ENCODE measurements around the gene ATG4D.

The ATG4D gene

DNA sequence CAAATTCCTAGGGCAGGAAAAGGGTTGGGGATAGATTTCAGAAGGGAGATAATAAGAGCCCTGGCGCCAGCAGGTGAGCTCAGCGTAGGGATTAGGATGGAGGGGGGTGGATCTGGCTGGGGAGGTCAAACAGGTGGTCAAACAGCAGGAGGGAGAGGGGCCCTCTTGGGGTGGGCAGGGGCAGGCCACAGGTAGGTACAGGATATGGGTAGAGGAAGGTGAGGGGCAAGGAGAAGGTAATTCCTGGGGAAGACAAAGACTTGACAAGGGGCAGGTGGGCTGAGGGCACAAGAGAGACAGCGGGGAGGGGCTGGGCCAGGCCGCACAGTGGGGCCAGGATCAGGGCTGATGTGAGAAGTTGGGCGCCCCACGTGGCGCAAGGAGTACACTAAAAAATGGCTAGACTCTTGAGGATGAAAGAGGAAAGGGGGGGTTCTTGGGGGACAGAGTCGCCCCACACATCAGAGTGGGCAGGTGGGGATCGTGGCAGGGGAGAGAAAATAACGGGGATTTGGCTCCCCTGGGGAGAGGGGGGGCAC, 21.4 kb downstream of the ATG4D start (continued):
- TF ChIP-seq, protein P1, sequence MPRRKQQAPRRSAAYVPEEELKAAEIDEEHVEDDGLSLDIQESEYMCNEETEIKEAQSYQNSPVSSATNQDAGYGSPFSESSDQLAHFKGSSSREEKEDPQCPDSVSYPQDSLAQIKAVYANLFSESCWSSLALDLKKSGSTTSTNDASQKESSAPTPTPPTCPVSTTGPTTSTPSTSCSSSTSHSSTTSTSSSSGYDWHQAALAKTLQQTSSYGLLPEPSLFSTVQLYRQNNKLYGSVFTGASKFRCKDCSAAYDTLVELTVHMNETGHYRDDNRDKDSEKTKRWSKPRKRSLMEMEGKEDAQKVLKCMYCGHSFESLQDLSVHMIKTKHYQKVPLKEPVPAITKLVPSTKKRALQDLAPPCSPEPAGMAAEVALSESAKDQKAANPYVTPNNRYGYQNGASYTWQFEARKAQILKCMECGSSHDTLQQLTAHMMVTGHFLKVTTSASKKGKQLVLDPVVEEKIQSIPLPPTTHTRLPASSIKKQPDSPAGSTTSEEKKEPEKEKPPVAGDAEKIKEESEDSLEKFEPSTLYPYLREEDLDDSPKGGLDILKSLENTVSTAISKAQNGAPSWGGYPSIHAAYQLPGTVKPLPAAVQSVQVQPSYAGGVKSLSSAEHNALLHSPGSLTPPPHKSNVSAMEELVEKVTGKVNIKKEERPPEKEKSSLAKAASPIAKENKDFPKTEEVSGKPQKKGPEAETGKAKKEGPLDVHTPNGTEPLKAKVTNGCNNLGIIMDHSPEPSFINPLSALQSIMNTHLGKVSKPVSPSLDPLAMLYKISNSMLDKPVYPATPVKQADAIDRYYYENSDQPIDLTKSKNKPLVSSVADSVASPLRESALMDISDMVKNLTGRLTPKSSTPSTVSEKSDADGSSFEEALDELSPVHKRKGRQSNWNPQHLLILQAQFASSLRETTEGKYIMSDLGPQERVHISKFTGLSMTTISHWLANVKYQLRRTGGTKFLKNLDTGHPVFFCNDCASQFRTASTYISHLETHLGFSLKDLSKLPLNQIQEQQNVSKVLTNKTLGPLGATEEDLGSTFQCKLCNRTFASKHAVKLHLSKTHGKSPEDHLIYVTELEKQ (tag by site-specific recombination; IDR thresholded peaks at IDR 0.05; ENCODE audit: borderline replicate concordance) = no peak
- TF ChIP-seq SCRT1 (tag by site-specific recombination; IDR thresholded peaks at IDR 0.05; ENCODE audit: borderline replicate concordance) (peak; percentile 99), MZF1 (tag by site-specific recombination; IDR thresholded peaks at IDR 0.05; ENCODE audit: borderline replicate concordance) (peak; percentile 58; the same call in 1 of the 2 replicates), SCRT2 (tag by site-specific recombination; IDR thresholded peaks at IDR 0.05) (peak; percentile 100), ZNF341 (tag by site-specific recombination; IDR thresholded peaks at IDR 0.05; ENCODE audit: low read depth) (peak; percentile 32), ZNF404 (tag by site-specific recombination; IDR thresholded peaks at IDR 0.05) (no peak), ZNF560 (tag by site-specific recombination; IDR thresholded peaks at IDR 0.05; ENCODE audit: borderline replicate concordance) (no peak), ZNF426 (tag by site-specific recombination; IDR thresholded peaks at IDR 0.05) (no peak), ZNF335 (tag by site-specific recombination; conservative IDR thresholded peaks at IDR 0.05) (peak; percentile 69), GLIS1 (tag by site-specific recombination; IDR thresholded peaks at IDR 0.05) (peak; percentile 72), ZBTB20 (tag by site-specific recombination; IDR thresholded peaks at IDR 0.05) (peak; percentile 24; the same call in 1 of the 2 replicates), ZNF223 (tag by site-specific recombination; IDR thresholded peaks at IDR 0.05) (no peak; the same call in 1 of the 2 replicates), ZNF843 (tag by site-specific recombination; IDR thresholded peaks at IDR 0.05) (no peak), ZNF701 (tag by site-specific recombination; IDR thresholded peaks at IDR 0.05) (no peak), ZBTB48 (tag by site-specific recombination; IDR thresholded peaks at IDR 0.05) (peak; percentile 25; the same call in 1 of the 2 replicates), ZBTB21 (tag by site-specific recombination; IDR thresholded peaks at IDR 0.05) (0 out of 2 replicates have a peak, but pooled peaks have one; percentile 37), ZNF391 (tag by site-specific recombination; IDR thresholded peaks at IDR 0.05; ENCODE audit: borderline replicate concordance, low read depth) (no peak), GLI2 (tag by site-specific recombination; IDR thresholded peaks at IDR 0.05; ENCODE audit: borderline replicate concordance, low read depth) (no peak), ZEB2 (tag by site-specific recombination; IDR thresholded peaks at IDR 0.05) (peak; percentile 13; the same call in 1 of the 2 replicates), KLF16 (tag by site-specific recombination; IDR thresholded peaks at IDR 0.05) (no peak), ZNF133 (tag by site-specific recombination; IDR thresholded peaks at IDR 0.05) (no peak), ZNF221 (tag by site-specific recombination; IDR thresholded peaks at IDR 0.05; ENCODE audit: borderline replicate concordance) (no peak), ZNF629 (tag by site-specific recombination; IDR thresholded peaks at IDR 0.05) (no peak), ZFP69B (tag by site-specific recombination; IDR thresholded peaks at IDR 0.05) (peak; percentile 74; the same call in 1 of the 2 replicates), ZNF292 (tag by site-specific recombination; IDR thresholded peaks at IDR 0.05; ENCODE audit: borderline replicate concordance, low read depth) (0 out of 2 replicates have a peak, but pooled peaks have one; percentile 4), ZBTB8A (tag by site-specific recombination; IDR thresholded peaks at IDR 0.05) (peak; percentile 77), GLIS2 (tag by site-specific recombination; IDR thresholded peaks at IDR 0.05) (peak; percentile 83), ZNF621 (tag by site-specific recombination; IDR thresholded peaks at IDR 0.05) (no peak), ZNF138 (tag by site-specific recombination; IDR thresholded peaks at IDR 0.05; ENCODE audit: borderline replicate concordance) (0 out of 2 replicates have a peak, but pooled peaks have one; percentile 5)
- TF ChIP-seq, protein P2, sequence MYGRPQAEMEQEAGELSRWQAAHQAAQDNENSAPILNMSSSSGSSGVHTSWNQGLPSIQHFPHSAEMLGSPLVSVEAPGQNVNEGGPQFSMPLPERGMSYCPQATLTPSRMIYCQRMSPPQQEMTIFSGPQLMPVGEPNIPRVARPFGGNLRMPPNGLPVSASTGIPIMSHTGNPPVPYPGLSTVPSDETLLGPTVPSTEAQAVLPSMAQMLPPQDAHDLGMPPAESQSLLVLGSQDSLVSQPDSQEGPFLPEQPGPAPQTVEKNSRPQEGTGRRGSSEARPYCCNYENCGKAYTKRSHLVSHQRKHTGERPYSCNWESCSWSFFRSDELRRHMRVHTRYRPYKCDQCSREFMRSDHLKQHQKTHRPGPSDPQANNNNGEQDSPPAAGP (tag by site-specific recombination; IDR thresholded peaks at IDR 0.05) = no peak
- TF ChIP-seq, protein P3, sequence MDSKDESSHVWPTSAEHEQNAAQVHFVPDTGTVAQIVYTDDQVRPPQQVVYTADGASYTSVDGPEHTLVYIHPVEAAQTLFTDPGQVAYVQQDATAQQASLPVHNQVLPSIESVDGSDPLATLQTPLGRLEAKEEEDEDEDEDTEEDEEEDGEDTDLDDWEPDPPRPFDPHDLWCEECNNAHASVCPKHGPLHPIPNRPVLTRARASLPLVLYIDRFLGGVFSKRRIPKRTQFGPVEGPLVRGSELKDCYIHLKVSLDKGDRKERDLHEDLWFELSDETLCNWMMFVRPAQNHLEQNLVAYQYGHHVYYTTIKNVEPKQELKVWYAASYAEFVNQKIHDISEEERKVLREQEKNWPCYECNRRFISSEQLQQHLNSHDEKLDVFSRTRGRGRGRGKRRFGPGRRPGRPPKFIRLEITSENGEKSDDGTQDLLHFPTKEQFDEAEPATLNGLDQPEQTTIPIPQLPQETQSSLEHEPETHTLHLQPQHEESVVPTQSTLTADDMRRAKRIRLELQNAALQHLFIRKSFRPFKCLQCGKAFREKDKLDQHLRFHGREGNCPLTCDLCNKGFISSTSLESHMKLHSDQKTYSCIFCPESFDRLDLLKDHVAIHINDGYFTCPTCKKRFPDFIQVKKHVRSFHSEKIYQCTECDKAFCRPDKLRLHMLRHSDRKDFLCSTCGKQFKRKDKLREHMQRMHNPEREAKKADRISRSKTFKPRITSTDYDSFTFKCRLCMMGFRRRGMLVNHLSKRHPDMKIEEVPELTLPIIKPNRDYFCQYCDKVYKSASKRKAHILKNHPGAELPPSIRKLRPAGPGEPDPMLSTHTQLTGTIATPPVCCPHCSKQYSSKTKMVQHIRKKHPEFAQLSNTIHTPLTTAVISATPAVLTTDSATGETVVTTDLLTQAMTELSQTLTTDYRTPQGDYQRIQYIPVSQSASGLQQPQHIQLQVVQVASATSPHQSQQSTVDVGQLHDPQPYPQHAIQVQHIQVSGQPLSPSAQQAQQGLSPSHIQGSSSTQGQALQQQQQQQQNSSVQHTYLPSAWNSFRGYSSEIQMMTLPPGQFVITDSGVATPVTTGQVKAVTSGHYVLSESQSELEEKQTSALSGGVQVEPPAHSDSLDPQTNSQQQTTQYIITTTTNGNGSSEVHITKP (tag by site-specific recombination; IDR thresholded peaks at IDR 0.05) = 0 out of 2 replicates have a peak, but pooled peaks have one; percentile 28
- TF ChIP-seq, protein P4, sequence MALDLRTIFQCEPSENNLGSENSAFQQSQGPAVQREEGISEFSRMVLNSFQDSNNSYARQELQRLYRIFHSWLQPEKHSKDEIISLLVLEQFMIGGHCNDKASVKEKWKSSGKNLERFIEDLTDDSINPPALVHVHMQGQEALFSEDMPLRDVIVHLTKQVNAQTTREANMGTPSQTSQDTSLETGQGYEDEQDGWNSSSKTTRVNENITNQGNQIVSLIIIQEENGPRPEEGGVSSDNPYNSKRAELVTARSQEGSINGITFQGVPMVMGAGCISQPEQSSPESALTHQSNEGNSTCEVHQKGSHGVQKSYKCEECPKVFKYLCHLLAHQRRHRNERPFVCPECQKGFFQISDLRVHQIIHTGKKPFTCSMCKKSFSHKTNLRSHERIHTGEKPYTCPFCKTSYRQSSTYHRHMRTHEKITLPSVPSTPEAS (tag by site-specific recombination; IDR thresholded peaks at IDR 0.05) = 0 out of 2 replicates have a peak, but pooled peaks have one; percentile 9
